ENCODE data around the gene S100PBP.

S100PBP gene

DNA sequence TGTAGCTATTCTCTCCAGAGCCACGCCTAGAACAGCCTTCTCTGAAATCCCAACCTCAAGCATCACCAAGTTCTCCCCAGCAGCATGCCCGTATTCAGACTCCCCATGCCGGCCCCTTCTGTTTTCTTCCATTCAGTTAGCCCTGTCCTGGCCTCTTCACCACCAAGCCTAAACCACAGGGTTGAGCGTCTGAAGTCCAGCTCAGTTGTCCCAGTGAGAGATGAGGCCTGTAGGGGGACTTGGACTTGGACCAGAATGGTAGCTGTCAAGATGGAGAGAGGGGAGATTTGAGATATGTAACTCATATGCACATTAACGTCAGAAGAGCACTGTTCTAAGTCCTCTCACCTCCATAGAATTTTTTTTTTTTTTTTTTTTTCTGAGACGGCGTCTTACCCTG, 89.2 kb downstream of the S100PBP start:
- TF ChIP-seq, protein P1, sequence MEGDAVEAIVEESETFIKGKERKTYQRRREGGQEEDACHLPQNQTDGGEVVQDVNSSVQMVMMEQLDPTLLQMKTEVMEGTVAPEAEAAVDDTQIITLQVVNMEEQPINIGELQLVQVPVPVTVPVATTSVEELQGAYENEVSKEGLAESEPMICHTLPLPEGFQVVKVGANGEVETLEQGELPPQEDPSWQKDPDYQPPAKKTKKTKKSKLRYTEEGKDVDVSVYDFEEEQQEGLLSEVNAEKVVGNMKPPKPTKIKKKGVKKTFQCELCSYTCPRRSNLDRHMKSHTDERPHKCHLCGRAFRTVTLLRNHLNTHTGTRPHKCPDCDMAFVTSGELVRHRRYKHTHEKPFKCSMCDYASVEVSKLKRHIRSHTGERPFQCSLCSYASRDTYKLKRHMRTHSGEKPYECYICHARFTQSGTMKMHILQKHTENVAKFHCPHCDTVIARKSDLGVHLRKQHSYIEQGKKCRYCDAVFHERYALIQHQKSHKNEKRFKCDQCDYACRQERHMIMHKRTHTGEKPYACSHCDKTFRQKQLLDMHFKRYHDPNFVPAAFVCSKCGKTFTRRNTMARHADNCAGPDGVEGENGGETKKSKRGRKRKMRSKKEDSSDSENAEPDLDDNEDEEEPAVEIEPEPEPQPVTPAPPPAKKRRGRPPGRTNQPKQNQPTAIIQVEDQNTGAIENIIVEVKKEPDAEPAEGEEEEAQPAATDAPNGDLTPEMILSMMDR (conservative IDR thresholded peaks at IDR 0.05; ENCODE audit: low read length): no peak
- no peak for TF ChIP-seq EZH2phosphoT487 (IDR thresholded peaks at IDR 0.05; ENCODE audit: borderline replicate concordance)
- no peak overlapping the region for H3K9ac ChIP-seq (ENCODE audit: low read depth, low read length, poor library complexity, severe bottlenecking)
- no peaks in the 10 kb centered on the region for H3K4me1 ChIP-seq (ENCODE audit: insufficient read depth, low read length, poor library complexity, severe bottlenecking)
- H3K36me3 ChIP-seq (ENCODE audit: insufficient read depth, low read length): no peaks in the 10 kb centered on the region
- no peaks in the 10 kb centered on the region for H3K79me2 ChIP-seq (ENCODE audit: insufficient read depth, low read length)
- no peaks in the 10 kb centered on the region for H3K9me2 ChIP-seq (replicated peaks; ENCODE audit: low read depth, low read length)
- no peak overlapping the region for H2AFZ ChIP-seq (ENCODE audit: low read length)
- H3K27me3 ChIP-seq (ENCODE audit: insufficient read depth, low read length, poor library complexity, severe bottlenecking): peaks cover 9% of the 10 kb centered on the region
- no peaks in the 10 kb centered on the region for H3F3A ChIP-seq (ENCODE audit: low read depth)
- H4K20me1 ChIP-seq (ENCODE audit: insufficient read depth, low read length, poor library complexity, severe bottlenecking): no peaks in the 10 kb centered on the region
- H3K4me3 ChIP-seq (ENCODE audit: low read length, poor library complexity, severe bottlenecking): no peak overlapping the region
- H3K4me2 ChIP-seq (ENCODE audit: low read depth, low read length, poor library complexity, severe bottlenecking): no peak overlapping the region
- H3K9me3 ChIP-seq (ENCODE audit: insufficient read depth, low read depth, low read length): no peaks in the 10 kb centered on the region

DNA sequence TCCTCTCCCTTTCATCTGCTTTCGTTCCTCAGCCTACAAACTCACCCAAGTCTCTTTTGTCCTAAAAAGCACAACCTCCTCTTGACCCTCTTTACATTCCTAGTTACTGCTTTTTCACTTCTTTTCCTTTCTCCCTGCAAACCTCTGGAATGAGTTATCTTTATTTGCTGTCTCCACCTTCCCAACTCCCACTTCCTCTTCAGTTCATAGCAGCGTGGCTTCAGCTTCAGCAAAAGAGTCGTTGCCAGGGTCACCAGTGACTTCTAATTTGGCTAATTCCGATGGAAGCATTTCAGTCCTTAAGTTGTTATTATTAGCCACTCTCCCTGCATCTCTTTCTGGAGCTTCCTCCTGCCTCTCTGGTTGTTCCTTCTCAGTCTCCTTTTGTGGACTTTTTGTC, 90.0 kb downstream of the S100PBP start:
- no peak overlapping the region for H3K4me3 ChIP-seq (ENCODE audit: low read length, poor library complexity, severe bottlenecking)
- no peak overlapping the region for H3K9ac ChIP-seq (ENCODE audit: low read depth, low read length, poor library complexity, severe bottlenecking)
- no peaks in the 10 kb centered on the region for H3F3A ChIP-seq (ENCODE audit: low read depth)
- H2AFZ ChIP-seq (ENCODE audit: low read length): no peak overlapping the region
- H3K4me2 ChIP-seq (ENCODE audit: low read depth, low read length, poor library complexity, severe bottlenecking): no peak overlapping the region
- no peaks in the 10 kb centered on the region for H3K4me1 ChIP-seq (ENCODE audit: insufficient read depth, low read length, poor library complexity, severe bottlenecking)
- TF ChIP-seq EZH2phosphoT487 (IDR thresholded peaks at IDR 0.05; ENCODE audit: borderline replicate concordance): no peak
- TF ChIP-seq, protein P1 (conservative IDR thresholded peaks at IDR 0.05; ENCODE audit: low read length): no peak
- no peaks in the 10 kb centered on the region for H3K36me3 ChIP-seq (ENCODE audit: insufficient read depth, low read length)
- no peaks in the 10 kb centered on the region for H4K20me1 ChIP-seq (ENCODE audit: insufficient read depth, low read length, poor library complexity, severe bottlenecking)
- no peaks in the 10 kb centered on the region for H3K79me2 ChIP-seq (ENCODE audit: insufficient read depth, low read length)
- no peaks in the 10 kb centered on the region for H3K9me3 ChIP-seq (ENCODE audit: insufficient read depth, low read depth, low read length)
- H3K27me3 ChIP-seq (ENCODE audit: insufficient read depth, low read length, poor library complexity, severe bottlenecking): peaks cover 10% of the 10 kb centered on the region
- no peaks in the 10 kb centered on the region for H3K9me2 ChIP-seq (replicated peaks; ENCODE audit: low read depth, low read length)

All from Loucy (cell line).